Stimulated activated CD8-positive, alpha-beta memory T cell treated with anti-CD3 and anti-CD28 coated beads, Interleukin-15, amount 100 ng/mL, for 4 hours (primary cell): ENCODE data around the gene DMBX1.

Experiments used
- DNase-seq, 2 donors: peaks; one replicate each; pipeline ENCODE4 v3.0.0-alpha.2; 2020; ENCODE audit warnings: low read depth in 2 of 2

Gene DMBX1

DNA sequence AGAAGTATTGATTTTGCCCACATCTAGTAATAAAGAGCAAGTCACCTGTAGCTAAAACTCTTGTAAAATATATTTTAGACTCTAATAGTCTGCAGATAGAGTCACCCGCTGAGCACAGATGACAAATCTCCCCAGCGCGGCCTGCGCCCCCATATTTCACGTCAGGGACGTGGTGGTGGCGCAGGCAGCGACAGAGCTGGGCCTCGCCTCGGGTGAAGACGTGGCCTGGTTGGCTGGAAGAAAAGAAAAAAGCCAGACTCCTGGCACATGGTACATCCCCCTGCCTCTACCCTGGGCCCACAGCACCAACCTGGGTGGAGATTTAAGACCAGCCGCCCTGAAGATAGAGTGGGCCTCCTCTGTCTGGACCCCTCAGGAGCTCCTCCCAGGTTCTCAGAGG lies 6.0 kb upstream of the DMBX1 start:
- DNase-seq, result no peak

DNA sequence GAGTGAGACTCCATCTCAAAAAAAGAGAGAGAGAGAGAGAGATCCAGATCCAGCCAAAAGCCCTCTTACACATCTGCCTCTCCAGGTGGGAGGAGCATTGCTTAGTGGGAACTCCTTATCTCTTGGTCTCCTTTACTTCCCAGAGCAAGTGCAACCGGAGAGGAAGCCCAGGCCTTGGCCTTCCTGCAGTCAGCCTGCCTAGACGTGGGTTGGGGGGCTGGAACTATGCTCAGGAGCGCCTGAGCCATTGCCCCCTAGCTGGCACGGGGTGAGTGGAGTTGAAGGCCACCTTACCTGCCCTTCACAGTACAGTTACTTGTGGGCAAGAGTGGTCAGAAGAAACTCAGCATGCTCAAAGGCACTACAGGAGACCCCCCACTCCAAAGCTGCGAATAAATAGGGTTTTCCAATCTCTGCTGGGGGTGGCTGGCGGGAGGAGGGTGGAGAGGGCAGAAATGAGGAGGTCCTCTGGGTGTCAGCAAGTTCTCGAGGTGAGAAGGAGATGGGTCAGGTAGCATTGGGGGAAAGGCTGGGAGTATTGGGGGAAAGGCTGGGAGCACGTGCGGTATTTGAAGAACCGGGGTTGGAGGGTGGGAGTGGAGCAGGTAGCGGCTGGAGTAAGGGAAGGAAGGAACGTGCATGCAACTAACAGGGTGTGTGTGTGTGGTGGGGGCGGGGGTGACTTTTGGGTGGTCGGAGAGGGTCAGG lies 4.7 kb upstream of the DMBX1 start:
- DNase-seq, result no peak

DNA sequence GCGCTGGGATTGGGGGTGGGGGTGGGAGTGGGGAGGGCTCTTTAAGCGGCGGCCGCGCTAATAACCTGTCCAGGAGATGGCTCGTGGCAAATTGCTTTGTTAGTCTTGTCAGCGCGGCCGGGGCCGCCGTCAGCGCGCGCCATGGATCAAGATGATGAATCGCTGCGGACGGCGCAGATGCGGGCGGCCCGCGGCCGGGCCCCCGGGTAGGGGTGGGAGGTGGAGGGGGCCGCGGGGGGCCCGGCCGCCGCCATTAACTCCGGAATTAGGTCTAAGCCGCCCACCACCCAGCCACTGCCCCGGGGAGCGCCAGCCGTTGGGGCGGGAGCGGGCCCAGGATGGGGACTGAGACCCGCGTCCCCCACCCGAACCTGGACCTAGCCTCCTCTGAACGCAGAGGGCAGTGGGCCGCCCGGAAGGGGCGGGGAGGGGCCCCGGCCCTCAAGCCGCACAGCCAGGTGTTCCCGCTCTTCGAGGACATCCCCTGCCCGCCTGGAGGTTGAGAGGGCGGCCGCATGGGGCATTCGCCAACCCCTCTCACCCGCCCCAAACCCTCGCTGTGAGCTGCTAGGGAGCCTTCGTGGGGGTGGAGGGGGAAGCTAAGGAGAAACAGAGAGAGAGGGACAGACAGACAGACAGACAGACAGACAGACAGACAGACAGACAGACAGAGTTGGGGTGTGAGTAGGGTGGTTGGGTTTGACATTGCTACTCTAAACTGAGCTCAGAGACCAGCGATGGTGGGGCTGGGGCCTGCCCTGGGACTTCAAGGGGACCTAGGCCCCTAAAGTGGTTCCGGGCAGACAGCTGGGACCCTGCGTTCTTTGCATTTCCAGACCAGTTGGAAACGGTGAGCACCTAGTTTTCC lies 3.8 kb upstream of the DMBX1 start:
- no peak for DNase-seq

DNA sequence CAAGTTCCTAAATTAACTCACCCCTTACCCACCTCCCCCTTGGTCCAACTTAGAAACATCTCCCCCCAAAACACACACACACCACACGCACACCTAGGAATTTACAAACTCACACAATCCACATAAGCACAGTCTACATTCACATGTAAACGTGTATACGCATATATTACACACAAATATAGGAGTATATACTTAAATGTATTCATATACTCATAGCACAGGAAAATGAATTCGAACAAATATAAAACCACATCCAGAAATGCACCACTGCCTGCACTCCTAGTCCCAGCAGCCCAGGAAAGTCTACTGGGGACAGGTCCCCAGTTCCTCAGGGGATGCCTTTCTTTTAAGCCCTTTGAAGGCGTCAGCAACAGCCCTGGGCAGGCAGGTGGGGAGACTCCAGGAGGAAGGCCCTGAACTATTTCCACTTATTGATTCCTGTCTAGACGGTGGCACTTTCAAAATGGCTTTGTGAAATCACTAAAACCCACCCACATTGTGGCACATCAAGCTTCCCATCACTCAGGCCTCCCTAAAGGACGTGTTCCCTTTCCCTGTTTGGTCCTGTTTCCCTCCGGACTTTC lies 3.1 kb upstream of the DMBX1 start:
- no peak for DNase-seq

DNA sequence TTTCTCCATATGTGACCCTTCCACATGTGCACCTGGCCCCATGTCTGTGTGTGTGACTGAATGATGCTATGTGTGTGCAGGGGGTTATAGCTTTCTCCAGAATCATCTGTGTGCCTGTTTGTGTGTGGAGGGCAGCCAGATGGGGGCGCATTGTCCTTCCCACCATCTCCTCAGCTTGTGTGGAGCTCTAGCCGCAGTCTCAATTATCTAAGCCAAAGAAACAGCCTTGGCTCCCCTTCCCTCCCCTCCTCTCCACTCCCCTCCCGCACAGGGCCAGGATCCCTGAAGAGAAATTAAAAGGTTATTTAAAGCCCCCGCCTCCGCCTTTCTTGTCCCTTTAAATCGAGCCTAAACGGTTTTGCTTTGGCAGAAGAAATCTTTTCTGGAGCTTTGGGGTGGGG lies 1.8 kb upstream of the DMBX1 start:
- no peak for DNase-seq

DNA sequence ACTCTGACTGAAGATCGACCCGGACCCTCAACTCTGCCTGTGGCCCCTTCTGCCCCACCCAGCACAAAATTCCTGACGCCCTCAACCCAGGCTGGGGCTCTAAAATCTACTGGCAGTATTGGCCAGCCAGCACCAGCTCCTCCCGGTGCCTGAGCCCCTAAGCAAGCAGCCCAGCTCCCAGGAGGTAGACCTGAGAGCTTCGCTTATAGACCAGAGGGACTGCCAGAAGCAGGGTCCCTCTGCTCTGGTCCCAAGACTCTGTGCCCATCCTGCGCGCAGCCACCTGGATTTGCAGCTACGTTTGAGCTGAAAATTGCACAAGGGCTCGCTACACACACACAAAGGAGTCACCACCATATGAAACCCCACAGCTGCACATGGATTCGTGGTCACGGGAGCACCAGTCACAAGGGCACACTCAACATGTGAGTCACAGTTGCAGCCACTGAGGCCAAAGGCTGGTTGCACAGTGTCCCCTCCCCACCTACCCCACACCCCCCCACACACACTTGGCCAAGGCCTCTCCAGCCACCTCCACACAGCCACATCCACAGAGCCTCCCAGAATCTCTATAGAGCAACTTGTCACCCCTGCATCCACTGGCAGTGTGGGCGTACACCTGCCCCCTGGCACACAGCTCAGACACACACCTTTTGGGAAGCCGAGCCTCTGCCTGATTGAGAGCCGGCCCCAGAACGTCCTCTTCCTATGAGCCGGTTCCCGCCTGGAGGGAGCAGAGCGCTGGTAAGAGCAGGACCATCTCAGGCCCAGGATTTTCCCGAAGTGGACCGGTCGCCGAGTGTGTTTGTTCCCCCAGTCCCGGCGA lies 1.1 kb upstream of the DMBX1 start:
- DNase-seq, result no peak

DNA sequence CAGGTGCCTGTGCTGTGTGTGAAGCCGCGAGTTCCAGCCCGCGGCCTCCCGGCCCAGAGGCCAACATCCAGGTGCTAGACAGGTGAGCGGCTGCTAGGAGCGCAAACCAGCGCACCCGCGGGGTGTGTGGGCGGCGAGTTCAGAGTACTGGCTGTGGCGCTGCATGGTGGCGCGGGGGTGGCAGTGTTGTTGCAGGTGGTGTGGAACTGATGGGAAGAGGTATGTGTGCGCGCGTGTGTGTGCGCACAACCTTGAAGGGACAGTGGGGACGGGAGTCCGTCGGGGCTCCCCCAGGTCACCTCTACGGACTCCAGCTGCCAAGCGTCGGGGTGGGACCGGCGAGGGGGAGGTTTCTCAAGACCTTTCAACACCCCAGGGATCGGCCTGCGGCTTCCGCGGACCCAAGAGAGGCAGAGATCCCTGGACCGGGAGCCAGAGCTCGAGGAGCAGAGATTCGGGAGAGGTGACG lies 433 bp upstream of the DMBX1 start:
- peak in 1 of 2 donors; percentile 3 for DNase-seq

DNA sequence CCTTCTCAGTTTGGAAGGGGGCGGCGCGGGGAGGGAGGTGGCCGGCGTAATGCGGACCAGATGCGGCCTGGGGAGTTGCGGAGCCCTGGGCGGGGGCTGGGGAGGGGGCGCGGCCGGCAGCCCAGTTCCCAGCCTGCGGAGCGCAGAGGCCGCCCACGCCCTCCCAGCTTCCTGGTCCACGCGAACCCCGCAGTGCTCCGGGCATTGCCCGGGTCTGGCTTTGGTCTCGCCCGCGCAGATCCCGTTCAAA lies 695 bp downstream of the DMBX1 start:
- DNase-seq, result no peak

DNA sequence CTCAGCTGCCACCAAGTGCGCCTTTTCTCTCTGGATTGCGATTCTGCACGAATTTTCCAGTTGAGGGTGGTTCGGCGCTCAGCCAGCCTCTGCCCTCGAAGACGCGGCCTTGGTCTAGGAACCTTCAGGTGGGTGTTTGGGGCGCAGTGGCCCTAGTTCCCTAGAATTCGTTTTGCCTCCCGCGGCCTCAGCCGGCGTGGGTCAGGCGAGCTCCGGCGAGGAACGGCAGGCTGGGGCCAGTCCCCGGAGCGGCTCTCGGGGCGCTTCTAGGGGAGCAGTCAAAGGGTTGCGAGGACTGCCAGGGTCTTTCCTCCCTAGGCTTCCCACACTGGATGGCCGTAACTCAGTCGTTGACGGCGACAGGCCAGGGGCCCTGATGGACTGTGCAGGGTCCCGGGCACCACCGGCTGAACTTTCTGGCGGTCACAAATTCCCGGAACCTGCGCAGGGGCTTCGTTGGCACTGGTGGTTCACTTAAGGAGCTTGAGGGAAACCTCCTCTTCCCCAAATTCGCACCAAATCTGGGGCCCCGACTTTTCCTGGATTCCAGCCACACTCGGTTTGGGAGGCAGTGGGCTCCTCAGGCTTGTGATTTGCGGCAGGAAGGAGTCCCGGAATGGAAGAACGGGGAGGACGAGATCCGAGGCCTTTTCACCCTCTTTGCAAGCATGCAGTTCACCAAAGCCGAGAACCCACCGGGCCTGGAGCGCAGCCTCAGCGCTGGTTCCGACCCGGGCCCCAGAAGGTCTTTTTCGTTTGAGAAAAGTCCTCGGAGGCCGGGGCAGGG lies 1.2 kb downstream of the DMBX1 start:
- no peak for DNase-seq

DNA sequence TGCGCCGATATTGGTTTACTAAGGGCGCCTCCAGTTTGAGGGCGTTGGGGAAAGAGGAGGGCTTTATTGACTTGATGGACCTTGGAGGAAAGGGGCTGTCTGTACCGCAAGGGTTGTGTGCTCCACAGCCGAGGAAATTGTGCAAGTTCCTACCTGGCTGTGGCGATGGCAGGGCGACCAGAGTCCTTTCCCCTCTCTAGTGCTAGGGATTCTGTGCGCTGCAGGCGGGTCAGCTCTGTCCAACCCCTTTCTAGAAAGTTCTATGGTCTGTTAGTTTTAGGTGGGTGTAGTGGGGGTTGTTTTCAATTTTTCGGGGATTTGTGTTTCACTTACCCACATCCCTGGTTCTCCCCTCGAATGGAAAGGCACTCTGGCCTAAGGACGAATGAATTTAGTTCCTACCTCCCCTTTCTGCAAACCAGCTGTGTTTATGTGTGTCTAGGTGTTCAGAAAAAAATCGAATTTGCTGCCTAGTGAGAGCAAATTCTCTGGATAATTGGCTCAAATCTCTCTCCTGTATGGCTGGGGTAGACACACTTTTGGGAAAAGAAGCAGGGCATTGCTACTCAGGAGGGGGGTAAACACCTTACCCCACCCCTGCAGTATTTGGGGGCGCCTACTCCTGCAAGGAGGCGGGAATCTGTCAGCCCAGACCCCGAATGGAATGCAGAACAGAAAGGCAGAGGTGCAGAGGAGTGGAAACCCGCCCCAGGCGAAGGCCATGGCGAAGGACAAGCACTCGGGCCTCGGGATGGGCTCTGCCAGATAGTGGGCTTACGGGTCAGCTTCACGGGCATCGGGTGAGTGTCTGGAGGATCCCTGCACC lies 2.0 kb downstream of the DMBX1 start:
- no peak for DNase-seq

DNA sequence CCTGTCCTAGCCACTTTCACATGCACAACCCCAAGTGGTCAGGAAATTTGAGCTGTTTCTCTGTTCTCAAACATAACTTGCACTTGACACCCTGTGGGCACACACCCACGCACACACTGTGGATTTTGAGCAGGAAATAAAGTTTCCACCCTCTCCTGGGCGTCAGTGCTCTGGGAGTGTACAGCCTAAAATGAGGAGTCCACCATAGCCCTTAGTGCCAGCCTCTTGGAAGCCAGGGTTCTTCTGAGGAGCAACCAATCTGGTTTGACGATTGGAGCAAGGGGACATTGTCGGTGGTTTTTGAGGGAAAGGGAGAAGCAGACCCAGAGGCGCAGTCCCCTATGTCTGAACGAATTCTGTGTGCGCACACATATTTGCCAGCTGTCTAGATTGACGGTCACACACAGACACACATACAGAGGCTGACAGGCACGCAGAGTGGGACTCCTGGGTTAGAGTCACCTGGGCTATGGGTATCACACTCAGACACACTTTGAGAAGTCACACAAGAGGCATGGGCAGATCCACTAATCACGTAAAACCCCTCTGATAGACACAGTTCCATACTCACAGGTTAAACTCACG lies 2.7 kb downstream of the DMBX1 start:
- DNase-seq, result no peak

DNA sequence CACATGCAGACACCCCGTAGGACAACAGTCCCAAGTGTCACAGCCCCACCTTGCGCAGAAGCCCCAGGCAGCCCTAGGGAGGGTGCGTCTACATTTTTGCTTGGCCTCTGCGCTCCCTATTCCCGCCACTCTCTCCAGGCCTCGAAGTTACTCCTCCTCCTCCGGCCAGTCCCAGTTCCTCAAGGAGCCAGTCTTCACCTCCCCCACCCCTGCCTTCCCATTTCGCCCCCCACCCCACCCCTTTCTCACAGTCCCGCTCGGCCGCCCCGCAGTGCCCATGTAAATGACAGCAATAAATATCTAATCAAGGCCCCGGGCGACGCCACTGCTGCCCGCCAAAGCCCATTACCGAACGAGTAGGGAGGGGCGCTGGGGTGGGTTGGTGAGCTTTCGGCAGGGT lies 3.2 kb downstream of the DMBX1 start:
- DNase-seq, result no peak

DNA sequence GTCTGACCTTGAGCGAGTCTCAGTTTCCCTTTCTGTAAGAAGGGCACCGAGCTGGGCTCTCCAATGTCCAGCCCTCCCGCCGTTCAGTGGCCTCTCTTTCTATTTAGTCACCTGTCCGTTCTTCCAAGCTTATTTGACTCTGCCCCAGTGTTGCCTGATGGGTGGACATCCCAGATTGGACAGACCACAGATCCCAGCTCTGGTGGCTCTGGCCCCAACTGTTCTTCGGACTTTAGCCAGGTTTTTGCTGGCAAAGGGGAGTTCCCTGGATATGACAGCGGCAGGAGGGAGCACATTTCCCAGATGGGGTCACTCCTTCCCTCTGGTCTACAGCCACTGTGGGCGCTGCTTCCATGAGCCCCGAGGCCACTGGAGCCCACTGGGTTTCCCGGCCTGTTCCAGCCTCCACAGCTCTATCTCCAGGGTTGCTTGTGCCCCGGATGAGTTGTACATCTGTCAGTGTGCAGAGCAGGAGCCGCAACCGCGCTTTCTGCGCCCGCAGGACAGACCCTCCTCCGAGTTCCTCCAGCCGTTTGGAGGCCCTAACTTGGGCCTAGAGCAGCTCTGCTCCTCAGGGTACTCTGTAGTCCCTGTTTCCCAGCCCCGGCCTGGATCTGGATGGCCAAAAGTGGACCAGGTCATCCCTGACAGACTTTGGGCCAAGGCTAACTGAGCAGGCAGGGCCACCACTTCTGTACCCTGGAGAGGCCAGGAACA lies 3.8 kb downstream of the DMBX1 start:
- DNase-seq, result no peak

DNA sequence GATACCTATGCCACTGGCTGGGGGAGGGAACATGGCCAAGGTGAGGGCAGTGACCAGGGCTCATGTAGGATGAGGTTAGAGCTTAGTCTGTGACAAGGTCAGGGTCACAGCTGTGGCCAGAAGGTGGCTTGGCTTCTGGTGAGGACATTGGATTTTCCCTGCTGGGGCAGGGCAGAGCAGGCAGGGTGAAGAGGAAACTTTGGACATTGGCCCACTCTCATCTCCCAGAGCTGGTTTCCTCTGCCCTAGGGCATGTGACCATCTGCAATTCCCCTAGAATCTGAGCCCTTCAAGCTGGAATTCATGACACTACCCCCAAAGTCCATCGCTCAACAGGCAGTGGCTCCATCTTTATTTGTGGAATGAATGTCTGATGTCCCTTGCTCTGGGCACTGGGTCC lies 5.3 kb downstream of the DMBX1 start:
- DNase-seq, result no peak

DNA sequence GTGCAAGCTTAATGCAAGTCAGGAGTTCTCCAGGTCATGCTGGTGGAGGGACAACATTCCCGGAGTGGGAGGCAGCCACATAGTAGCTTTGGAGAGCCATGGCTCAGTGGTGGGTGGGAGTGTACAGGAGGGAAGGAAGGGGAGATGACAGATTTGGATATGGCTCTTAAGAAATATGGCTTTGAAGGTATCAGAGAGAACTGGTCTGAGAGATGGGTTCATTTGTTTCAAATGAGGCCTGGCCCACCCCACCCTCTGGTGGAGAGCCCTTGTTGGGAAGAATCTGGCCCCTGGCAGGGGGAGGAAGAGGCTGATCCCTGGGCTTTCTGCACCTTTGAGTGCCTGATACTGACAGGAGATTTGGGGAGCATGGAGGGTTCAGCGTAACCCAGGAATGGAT lies 6.1 kb downstream of the DMBX1 start:
- DNase-seq, result no peak

DNA sequence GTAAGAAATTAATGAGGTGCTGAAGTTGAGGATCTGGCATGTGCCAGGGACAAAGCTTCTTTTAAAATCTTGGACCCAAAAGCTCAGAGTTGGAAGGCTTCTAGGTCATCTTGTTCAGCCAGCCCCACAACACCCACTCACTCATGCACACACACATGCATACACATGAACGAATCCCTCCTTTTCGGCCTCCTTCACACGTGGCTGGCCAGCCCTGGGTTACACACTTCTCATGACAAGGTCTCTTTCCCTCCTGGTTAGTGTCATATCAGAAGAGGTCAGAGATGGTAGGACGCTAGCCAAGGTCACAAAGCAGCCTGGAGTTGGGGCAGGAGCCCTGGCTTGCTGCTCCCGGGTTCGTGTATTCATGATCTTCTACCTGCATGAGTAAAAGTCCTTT lies 6.9 kb downstream of the DMBX1 start:
- no peak for DNase-seq

DNA sequence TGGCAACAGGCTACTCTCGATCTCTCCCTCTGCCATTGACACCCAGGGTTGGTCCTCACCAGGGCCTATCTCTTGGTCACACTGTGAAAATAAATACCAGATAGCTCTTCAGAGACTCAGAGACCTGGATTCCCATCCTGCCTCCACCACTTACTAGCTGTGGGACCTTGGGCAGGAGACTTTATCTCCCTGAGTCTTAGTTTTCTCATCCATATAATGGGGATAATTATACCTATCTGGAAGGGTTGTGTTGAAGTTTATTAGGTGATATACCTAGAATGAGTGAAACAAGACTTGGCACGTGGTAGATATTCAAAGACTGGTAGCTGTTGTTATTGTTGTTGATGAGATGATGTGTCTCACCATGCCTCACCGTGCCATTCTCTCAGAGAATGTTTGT lies 7.4 kb downstream of the DMBX1 start:
- no peak for DNase-seq

DNA sequence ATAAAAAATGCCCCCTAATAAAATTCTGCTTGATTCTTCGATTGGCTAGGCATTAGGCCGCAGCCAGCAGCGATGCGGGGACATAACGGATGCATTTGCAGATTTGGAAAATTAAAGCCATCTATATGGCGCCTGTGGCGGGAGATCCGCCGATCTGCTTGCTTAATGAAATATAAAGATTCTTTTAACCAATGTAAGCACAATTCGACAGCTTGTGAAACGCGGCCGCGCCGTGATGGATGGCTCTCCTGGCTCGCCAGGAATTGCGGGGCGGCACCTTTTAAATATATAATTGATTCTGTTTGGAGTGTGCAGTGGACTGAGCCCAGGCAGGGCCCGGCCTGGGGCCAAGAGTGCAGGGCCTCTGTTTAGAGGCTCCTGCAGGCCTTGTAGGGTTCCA lies 8.0 kb downstream of the DMBX1 start:
- DNase-seq, result no peak

DNA sequence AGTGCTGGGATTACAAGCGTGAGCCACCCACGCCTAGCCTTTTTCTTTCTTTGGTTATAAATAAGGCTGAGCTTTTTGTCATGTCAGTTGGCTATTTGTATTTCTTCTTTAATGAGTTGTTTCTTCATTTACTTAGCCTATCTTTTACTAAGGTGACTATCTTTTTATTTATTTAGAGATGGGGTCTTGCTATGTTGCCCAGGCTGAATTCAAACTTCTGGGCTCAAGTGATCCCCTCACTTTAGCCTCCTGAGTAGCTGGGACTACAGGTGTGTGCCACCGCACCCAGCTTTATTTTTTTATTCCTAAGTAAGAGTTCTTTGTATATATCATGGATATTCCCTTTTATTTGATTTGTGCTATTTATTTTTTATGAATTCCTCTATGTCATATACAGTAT lies 11.9 kb downstream of the DMBX1 start:
- no peak for DNase-seq

DNA sequence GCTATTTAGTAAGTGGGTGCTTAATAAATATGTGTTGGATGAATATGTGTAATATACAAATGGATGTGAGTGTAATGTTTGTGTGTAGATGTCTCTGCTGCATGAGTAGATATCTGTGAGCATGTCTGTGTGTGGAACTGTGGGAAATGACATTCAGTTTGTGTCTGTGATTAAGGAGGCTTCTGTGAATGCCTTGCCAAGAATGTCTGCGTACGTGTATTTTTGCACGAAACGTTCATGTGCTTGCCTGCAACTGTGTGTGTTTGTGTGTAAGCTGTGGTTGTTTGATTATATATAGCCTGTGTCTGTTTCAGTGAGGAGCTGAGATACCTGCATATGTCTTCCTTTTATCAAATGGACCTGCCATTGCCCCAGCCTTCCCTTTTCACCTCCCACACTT lies 13.8 kb downstream of the DMBX1 start:
- no peak for DNase-seq
